Right lobe of liver (tissue), 4 donors: ENCODE measurements around the gene HPCAL4.

Experiments used
- CTCF ChIP-seq, 4 donors: fragments of 200-600 bp in 3 of 4; fragments of 450-650 bp in 1 of 4; IDR thresholded peaks; one replicate each; pipeline versions ENCODE4 v1.5.1 to v1.8.0; 2016 to 2022; ENCODE audit warnings: antibody characterized with exemption in 4 of 4, mild to moderate bottlenecking in 2 of 4
- POLR2A ChIP-seq: fragments of 450-650 bp; IDR thresholded peaks from one replicate; pipeline ENCODE4 v1.6.1; 2017; ENCODE audit warnings: antibody characterized with exemption, mild to moderate bottlenecking
- donor health status: DM: no; HTN: no; CAD: no.
- donor health status: DM: no; HTN: no; CAD: no.
- donor health status: DM: no; HTN: yes; CAD: no.

GRCh38 chr1:39639305-39640130 is 51.7 kb downstream of the HPCAL4 start, which contains the start of gene HEYL:
- TF ChIP-seq POLR2A: peak; percentile 23
- peak in 2 of 4 donors; percentile 20 to 21 for TF ChIP-seq CTCF (IDR thresholded peaks at IDR 0.05)
